HG02852 (cell line): ENCODE measurements around the gene PAX3.

ENCODE experiments used
- ATAC-seq: cut with Tn5 transposase; IDR thresholded peaks from one replicate; pipeline ENCODE4 v1.9.1; 2021; ENCODE audit warnings: mild to moderate bottlenecking, moderate library complexity; ENCODE audit not compliant: unreplicated experiment

The PAX3 gene

DNA sequence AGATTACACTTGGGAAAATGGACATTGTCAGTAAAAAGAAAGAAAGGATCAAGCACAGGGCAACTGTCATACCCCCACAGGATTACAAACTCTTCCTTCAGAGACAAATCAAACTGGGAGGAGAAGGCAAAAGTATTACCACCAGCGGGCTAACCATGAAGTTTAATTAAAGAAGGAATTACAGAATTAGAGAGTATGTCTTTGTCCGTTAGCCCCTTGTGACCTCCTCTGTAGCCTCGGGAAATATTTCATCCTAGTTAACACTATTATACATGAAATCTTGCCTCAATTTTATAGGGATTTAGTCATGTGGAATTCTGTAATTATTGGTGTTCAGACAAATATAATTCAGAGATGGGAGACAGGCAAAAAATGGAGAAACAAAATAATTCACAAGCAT, 60.7 kb downstream of the PAX3 start:
- ATAC-seq = no peak

DNA sequence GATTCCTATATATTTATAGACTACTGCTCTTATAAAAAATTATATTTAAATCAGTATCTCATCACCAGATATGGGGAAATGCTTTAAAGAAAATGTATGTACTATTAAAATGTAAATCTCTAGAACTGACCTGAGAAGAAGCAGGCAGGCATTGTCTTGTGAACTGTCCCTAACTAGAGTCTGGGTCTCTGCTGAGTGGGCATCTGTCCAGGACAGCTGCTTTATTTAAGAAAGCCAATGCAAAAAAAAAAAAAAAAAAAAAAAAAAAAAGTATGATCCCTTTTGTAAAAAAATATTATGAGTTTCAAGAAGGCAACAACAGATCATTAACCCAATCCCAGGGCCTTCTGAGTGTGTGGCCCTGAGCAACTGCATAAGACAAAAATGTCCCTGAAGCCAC, 66.0 kb downstream of the PAX3 start:
- ATAC-seq = no peak

DNA sequence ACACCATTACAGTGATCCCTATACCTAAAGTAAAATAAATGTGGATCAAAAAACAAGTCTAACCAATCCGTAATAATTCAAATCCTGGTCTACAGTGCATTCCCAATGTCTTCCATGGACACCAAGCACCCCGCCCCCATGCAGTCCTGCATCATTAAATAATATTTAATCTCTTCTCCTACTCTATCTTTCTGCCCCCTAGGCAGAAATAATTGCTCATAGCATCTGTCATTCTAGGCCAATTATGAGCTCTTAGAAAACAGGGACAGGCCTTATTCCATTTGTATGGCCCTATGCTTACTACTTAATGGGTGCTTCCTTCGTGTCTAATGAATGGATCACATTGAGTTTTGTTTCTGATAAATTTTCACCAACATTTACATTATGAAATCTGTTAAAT, 66.4 kb downstream of the PAX3 start:
- ATAC-seq = no peak

DNA sequence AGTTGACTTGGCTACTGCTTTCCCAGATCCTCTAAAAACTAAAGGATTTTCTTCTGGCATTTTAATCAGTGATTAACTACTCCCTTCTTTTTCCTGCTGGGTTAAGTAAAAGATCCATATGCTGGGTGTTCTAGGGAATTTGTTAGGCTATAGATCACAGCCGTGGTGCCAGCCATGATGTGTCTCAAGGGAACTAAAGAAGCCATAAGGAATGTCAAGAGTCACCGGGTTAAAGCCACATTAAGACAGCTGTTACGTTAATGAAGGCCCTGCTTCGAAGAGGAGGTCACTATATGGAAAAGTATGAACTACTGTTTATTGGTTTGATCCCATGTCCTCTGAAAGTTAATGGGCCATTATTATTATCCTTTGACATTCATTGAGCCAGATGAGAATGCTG, 70.7 kb downstream of the PAX3 start:
- ATAC-seq = no peak

DNA sequence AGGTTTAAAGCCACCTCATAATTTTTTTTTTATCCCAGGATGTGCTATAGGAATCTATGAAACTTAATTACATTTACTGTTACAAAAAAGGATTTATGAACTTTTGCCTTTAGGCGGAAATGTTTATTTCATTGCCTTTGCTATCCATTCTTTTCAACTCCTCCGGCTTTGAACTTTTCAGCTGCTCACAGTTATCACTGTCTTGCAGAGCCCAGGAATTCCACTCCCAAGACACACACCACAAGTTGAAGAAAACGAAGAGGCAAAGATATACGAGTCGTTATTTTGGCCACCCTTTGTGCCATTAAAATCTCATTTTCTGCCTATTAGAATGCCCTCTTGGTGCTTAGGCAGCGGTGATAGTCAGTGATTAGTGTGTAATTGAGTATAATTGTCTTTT, 80.0 kb downstream of the PAX3 start:
- ATAC-seq = no peak

DNA sequence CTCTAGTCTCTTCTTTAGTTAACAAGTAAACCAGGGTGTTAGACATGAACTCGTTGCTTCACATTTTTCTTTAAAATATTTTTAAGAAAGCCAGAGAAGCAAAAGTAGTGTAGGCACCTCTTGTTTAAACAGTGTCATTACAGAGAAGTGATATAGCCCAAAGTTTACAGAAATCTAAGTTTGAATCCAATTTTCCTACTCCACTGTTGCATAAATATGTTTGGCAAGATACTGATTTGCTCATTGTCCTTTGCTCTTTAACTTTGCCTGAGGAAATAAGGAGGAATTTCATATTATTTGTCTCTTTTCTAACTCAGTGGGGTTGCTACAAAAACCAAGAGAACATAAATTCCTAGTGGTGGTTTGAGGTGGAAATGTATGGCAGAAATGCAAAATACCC, 81.1 kb downstream of the PAX3 start:
- ATAC-seq = no peak

DNA sequence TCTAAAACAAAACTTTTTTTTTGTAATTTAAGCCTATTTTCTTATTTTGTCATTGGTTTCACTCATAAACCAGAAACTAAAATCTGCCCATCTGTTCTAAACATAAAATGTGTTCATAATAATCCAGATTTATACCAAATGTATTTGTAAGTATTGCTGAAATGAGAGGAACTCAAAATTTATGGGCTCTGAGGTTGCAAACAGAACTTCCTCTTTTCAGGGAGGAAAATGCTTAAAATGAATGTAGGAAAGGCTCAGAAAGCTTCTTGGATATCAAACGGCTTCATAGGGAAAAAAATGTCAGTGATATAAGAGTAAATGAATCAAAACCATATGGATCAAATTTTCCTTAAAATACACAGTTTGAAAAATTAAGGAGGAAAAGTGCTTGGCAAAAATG, 83.9 kb downstream of the PAX3 start:
- ATAC-seq = no peak

DNA sequence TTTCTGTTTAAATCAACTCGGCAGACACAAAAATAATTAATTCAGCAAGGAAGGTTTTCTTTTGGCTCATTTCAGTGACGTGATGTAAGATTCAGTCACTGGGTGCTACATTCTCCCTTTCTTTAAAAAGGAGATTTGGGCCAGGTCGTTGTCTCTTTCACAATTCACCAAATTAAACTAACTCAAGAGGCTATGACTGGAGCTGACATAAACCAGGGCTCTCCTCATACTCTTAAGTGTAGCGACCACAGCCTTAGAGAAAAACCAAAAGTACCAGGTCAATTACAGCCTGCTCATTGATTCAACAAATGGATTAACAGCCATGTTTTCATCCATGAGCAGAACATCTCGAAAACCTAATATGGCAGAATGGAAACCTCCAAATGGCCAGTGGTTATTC, 85.7 kb downstream of the PAX3 start:
- ATAC-seq = no peak

DNA sequence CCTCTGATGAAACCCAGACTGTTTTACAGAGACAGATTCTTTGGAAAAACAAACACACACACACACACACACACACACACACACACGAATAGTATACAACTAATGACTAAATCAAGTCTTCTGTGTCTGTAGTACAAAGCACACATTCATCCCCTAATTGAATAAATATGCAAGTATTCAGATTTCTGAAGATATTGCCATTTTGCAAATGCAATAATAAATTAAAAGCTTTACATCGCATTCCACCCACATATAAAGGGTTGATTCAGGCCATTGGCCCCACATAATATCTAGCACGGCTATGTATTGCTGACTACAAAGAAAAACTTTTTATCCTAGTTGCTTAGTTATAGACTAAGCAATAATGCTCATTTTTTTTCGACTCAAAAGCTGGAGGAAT, 86.2 kb downstream of the PAX3 start:
- ATAC-seq = no peak

DNA sequence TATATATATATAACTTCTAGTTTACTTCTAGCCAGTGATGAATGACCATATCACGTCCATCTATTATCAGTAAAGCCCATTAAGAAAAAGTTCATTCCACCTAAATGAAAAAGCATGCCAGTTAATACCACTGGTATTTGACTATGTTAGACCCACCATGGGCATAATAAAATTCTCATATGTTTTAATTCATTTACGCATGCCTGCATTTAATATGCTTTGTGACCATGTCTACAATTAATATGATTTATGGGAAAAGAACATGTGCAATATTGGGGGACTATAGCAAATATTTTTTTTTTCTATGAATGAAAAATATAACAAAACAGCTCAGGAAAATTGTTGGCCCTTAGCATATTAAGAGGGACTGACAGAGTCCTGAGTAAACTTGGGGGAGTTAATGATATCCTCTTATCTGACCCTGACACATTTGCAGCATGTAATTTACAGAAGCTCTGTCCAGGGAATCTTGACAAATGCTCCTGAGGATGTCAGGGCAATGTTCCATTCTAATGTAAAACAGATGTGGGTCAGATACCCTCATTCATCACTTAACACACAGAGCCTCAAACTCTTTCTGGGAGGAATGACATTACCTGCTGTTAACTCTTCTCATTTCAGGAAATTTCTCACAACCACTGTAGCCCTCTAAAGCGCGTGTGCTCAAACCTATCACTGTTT, 90.6 kb downstream of the PAX3 start:
- no peak for ATAC-seq

DNA sequence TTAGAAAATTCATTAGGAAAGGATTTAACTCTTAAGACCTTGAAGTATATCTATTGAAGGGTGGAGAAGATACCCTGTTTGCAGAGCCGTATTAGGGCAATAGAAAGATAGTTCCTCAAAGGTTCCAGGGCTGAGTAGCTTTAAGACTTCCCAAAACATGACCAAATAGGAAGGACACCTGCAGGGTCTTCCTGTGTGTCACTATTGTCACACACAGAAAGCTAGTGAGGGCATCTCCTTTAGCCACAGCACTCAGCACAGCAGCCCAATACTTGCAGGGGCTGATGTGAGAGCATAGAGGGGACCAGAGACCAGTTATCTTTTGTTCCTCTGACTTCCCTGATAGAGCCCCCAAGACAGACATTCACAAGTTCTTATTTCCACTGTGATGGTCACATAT, 93.7 kb downstream of the PAX3 start:
- ATAC-seq = no peak

DNA sequence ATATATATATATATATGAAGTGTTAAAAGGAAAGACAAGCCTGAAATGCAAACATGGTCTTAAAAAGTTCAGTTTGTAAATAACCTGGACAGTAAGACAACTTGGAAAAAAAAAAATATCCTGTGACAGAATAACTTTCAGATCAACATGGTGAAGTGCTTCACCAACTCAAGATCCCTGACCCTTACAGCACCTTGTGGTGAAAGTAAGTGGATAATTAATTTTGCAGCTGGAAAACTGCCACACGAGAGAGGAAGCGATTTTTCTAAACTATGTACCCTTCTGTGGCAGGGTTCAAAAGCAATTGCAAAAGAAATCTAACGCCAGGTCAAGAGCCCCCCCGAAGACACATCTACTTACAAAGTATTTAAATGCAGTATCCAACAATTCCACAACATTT, 95.8 kb downstream of the PAX3 start:
- ATAC-seq = no peak

DNA sequence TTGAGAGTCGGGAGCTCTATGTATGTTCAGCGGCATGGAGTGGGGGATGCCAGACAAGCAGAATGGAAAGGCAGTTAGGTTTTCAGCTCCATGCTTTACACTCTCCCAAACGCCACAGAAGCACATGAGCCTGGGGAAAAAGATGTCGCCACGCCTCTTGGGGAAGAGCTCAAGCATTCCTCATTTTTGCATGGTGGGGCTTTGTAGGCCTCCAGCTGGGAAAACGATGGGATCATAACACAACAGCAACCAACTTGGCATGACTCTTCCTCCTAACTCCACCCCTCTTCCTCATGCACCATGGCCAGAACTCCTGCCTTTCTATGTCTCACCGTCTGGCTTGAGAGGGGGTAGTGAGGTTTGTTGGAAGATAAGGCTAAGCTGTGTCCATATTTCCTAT, 102.6 kb downstream of the PAX3 start:
- no peak for ATAC-seq

DNA sequence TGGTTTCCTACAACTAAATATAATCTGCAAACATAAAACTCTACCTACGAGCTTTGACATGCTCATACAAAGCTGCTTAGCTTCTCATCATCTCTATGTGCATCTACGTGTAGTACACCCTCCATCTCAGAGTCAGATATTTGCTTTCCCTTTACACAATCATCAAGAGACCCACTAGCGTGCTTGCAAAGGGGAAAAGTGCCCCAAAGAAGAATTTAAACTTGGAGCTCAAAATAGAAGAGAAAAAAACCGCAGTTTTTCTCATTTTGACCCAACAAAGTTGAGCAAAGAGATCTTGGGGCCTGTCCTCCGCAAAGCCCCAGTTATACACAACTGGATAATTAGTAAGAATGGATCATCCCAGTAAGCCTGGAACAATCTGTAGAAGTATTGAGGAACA, 104.1 kb downstream of the PAX3 start:
- no peak for ATAC-seq

DNA sequence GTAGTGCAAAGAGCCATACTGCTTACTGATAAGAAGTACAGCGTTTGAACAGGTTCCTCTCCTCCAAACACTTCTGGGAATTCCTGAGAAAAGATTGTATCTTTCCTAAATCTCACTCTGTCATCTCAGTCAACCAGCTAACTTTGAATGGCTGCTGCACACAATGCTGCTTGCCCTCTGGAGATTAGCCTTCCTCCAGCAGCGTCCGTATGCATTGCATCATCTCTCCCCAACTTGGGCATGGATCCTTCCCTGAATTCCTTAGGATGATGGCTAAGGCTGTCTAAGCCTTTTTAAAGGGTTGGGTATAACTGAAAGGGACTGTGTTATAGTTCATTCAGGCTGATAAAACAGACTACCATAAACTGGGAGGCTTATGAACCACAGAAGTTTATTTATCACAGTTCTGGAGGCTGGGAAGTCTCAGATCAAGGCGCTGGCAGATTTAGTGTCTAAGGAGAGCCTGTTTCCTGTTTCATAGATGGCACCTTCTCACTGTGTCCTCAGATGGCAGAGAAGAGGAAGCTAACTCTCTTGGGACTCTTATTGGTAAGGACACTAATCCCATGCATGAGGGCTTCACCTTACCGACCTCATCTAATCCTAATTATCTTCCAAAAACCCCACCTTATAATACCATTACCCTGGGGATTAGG, 105.3 kb downstream of the PAX3 start:
- ATAC-seq = no peak

DNA sequence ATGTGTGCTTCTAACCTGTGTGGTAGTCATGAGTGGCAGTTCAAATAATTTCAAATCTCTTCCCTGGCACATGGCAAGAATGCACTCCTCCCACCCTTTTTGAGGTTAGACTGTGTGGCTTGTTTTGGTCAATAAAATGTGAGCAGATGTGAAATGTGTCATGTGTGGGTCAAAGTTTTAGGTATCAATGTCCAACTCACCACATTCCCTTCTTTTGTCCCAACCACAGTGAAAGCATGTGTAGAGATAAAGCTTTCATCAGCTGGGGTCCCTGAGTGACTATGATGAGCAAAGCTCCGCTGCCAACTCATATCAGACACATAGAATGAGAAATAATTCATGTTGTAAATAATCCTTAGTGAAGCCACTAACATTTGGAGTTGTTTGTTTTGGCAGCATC, 118.2 kb downstream of the PAX3 start:
- ATAC-seq = no peak

DNA sequence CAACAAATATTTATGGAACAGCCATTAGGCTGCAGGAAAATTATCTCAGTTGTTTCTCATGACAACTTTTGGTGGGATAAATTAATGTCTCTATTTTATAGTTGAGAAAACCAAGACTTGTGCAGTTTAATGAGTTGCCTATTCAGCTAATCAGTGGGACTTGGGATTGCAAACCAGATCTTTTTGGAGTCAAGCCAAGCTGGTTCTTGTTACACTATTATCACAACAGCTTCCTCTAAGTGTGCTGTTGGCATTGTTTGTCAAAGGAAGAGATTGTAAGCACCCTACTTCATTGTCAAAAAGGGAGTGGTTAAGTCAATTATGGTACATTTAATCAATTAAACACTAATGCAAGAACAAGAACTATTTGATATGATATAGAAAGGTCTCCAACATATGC, 119.2 kb downstream of the PAX3 start:
- no peak for ATAC-seq

DNA sequence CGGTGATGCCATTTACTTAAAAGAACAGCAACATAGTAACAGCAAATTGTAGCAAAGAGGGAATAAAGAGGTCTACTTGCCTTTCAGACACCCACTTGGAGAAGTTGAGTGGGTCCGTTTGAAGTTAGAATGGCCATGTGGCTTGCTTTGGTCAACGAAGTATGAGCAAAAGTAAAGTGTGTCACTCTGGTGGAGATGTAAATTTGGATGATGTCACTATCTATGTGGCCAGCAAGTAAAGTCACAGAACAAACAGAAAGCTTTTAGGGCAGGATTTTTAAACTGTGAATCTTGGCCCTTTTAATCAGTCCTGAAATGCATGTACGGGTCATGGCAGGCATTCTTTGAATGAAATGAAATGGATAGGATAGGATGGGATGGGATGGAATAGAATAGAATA, 120.3 kb downstream of the PAX3 start:
- ATAC-seq = no peak

DNA sequence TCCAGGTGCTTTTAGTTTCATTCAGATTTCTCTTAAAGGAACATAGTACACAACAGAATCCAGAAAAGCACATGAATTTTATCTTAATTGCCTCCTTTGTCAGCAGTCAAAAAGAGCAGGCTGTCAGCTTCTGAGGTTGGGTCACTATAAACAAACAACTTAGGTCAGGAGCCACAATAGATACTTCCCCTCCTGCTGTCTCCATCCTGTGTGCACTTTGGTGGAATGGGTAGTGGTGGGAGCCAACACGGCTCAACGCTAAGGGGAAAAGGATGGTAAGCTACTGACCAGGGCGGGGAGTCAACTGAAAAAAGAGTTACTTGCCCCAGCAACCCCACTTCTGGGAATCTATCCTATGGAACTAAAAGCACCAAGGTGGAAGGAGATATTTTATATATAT, 121.9 kb downstream of the PAX3 start:
- ATAC-seq = no peak

DNA sequence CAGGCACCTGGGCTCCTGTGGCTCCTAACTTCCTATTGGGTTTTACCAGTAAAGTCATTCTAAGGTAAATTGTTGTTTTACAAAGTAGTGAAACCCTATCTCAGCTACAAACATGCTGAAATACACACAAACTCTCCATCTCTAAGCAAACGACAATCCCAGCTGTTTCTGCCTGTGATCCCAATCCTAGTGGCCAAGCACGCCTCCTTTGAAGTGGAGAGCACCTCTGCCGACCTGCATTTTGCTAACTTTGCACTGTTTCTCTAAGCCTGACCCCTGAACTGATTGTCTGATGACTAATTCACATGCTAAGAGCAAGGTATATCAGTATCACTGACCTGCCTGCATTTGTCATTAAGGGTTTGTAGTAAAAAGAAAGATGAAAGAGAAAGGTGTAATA, 124.3 kb downstream of the PAX3 start:
- no peak for ATAC-seq

DNA sequence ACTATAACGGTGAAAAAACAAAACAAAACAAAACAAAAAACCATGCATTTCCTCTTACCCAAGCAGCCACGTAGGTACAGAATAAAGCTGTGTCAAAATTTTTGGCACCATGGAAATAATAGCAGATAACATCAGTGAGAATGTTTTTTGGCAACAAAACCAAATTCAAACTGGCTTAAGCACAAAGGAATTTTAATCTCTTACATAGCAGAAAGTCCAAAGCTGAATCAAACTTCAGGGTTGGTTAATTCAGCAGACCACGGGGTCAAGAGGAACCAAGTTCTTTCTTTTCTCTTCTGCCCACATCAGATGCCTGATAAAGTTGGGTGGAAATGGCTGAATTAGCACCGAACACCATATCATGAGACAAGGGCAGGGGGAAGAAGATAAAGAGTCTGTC, 129.5 kb downstream of the PAX3 start:
- no peak for ATAC-seq

DNA sequence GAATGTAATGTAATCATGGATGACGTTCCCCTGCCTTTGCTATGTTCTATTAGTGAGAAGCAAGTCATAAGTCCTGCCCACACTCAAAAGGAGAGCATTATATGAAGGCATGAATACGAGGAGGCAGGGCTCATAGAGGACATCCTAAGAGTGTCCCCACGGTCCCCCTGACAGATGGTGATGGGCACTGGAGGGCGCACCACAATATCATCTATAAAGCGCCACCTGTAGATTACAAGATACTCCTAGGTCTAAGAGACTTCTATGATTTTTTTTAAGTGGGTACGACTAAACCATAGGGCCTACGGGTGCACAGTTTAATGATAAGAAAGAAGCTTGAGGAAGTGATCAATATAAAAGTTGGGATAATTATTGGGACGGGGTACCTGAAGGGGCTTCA, 131.0 kb downstream of the PAX3 start:
- ATAC-seq = no peak

DNA sequence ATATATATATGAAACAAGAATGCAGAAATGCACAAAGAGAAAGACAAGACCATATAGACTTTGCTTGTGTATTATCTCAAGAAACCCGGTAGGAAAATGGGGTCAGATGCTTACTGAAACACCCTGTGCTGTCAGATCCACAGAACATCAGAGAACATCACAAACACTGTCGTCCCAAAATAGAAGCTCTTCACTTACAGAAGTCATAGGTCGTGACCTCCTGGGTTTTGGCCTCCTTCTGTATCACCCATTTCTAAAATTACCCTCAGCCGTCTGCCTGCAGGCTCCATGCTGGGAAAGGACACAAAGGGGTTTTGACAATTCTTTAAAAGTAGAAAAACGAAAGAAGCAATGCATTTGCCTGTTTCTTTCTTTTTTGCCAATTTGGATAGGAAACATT, 137.9 kb downstream of the PAX3 start:
- ATAC-seq = no peak
